Upper lobe of right lung (tissue), 1 donor: ENCODE results near the gene CABP1. TPM values are rescaled to one million over a fixed set of nuclear protein-coding genes. Genes with fewer than 3 reads are reported as not detected.

Experiments
- ATAC-seq: fragments of 200-7000 bp; cut with Tn5 transposase; one replicate; pipeline ENCODE4 v1.9.1; 2020; ENCODE audit warnings: mild to moderate bottlenecking, moderate library complexity
- DNase-seq: peaks from one replicate; pipeline ENCODE4 v3.0.0-alpha.2; 2020
- H3K27ac ChIP-seq: fragments of 200-600 bp; one replicate; pipeline ENCODE4 v1.8.0; 2022
- H3K27me3 ChIP-seq: fragments of 200-600 bp; one replicate; pipeline ENCODE4 v1.8.0; 2022; ENCODE audit warnings: mild to moderate bottlenecking
- H3K36me3 ChIP-seq: fragments of 200-600 bp; one replicate; pipeline ENCODE4 v1.8.0; 2022
- H3K4me1 ChIP-seq: fragments of 200-600 bp; one replicate; pipeline ENCODE4 v1.8.0; 2022
- H3K4me3 ChIP-seq: fragments of 200-600 bp; one replicate; pipeline ENCODE4 v1.8.0; 2022; ENCODE audit warnings: mild to moderate bottlenecking
- H3K9me3 ChIP-seq: fragments of 200-600 bp; one replicate; pipeline ENCODE4 v1.8.0; 2022
- intact Hi-C: fragments of 100-400 bp; cut with DNase I; formaldehyde crosslinking; loops from one replicate; pipeline ENCODE4 v1.11.0; 2022
- total RNA-seq: library from RNA; stranded (reverse); fragmentation: NEBNext Ultra II Directional; extraction: Animal tissue kit (Norgen Biotek cat#: 25700); gene quantifications from one replicate; pipeline ENCODE4 v1.2.1, GENCODE V29; 2021
- TF ChIP-seq, protein P1 (sequence below): fragments of 200-600 bp; IDR thresholded peaks from one replicate; pipeline ENCODE4 v1.8.0; 2022; ENCODE audit warnings: antibody characterized with exemption
- donor health status: DM: no; HTN: yes; CAD: no; lungs with severe emphysema.

Gene CABP1
- total RNA-seq, 1 donor from 2014 or later = 0.23 TPM

DNA sequence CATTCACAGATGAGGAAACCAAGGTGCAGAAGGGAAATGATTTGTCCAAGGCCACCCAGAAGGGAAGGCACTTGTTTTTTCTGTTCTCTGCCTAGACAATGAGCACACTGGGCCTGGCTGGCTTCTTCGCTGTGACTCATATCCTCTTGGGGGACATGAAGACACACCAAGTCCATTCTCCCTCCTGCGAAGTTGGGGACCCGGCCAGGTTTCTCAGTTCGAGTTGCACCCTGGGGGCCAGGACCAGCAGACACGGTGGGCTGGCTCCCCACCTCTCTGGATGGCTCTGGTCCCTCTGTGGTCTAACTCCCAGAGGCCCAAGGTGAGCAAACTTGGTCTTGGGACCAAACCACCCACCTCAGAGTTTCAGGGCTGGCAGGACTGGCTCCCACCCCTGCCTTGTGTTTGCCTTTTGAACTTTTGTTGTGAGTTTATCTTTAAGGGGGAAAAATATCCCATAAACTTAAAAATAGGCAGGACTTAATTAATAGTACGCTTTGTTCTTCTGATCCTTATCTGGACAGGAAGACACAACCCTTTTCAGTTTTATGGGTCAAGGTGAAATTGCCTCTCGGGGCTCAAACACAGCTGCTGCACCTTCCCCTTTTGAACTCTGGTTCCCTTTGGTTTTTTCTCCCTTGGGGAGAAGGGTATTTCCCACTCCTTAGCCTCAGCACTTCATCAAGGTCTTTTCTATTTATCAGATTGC, 37.5 kb downstream of the CABP1 start:
- Histone ChIP-seq H3K27me3 (no peaks in the 10 kb centered on the region), H3K36me3 (no peaks in the 10 kb centered on the region), H3K4me3 (no peak overlapping the region), H3K27ac (peak overlapping the region; percentile 65), H3K4me1 (peaks cover 4% of the 10 kb centered on the region), H3K9me3 (no peaks in the 10 kb centered on the region)
- TF ChIP-seq, protein P1, sequence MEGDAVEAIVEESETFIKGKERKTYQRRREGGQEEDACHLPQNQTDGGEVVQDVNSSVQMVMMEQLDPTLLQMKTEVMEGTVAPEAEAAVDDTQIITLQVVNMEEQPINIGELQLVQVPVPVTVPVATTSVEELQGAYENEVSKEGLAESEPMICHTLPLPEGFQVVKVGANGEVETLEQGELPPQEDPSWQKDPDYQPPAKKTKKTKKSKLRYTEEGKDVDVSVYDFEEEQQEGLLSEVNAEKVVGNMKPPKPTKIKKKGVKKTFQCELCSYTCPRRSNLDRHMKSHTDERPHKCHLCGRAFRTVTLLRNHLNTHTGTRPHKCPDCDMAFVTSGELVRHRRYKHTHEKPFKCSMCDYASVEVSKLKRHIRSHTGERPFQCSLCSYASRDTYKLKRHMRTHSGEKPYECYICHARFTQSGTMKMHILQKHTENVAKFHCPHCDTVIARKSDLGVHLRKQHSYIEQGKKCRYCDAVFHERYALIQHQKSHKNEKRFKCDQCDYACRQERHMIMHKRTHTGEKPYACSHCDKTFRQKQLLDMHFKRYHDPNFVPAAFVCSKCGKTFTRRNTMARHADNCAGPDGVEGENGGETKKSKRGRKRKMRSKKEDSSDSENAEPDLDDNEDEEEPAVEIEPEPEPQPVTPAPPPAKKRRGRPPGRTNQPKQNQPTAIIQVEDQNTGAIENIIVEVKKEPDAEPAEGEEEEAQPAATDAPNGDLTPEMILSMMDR = no peak
- intact Hi-C loops = no loop called here
- DNase-seq = no peak
- peak; percentile 50 for ATAC-seq

GRCh38 chr12:120678572-120678971, 38.1 kb downstream of the CABP1 start:
- DNase-seq = no peak
- peaks cover 4% of the 10 kb centered on the region for H3K4me1 ChIP-seq
- H3K27ac ChIP-seq = peak overlapping the region; percentile 65
- ATAC-seq = no peak
- no peaks in the 10 kb centered on the region for H3K36me3 ChIP-seq
- no peaks in the 10 kb centered on the region for H3K27me3 ChIP-seq
- H3K9me3 ChIP-seq = no peaks in the 10 kb centered on the region
- intact Hi-C loops = no loop called here
- TF ChIP-seq, protein P1 = no peak
- H3K4me3 ChIP-seq = no peak overlapping the region

DNA sequence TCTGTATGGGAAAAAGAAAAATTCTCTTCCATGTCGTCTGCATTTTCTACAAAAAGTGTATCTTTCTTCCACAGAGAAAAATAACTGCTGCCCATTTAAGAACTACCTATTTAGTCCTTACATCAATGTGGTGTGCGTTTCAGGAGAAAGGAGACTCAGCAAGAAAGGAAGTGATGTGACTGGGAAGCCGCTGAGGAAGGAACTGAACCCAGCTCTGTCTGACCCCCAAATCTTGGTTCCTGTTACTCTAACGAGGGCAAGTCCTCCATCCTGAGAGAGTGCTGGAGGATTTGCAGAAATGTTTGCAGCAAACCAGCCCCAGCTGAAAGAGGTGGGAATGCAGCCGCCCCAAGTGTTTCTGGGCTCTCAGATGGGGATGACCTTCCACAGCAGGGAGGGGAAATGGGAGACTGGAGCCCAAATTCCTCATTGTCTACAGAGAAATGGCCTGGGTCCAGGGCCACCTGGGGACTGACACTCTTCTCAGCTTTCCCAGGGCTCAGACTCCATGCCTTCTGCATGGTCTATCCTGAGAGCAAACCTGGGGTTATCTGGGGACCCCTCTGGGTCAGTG, 39.8 kb downstream of the CABP1 start:
- H3K27ac ChIP-seq = no peak overlapping the region
- DNase-seq = no peak
- H3K36me3 ChIP-seq = no peaks in the 10 kb centered on the region
- no peak for ATAC-seq
- TF ChIP-seq, protein P1 = no peak
- intact Hi-C loops = no loop called here
- peaks cover 4% of the 10 kb centered on the region for H3K4me1 ChIP-seq
- no peaks in the 10 kb centered on the region for H3K27me3 ChIP-seq
- no peaks in the 10 kb centered on the region for H3K9me3 ChIP-seq
- H3K4me3 ChIP-seq = no peak overlapping the region

DNA sequence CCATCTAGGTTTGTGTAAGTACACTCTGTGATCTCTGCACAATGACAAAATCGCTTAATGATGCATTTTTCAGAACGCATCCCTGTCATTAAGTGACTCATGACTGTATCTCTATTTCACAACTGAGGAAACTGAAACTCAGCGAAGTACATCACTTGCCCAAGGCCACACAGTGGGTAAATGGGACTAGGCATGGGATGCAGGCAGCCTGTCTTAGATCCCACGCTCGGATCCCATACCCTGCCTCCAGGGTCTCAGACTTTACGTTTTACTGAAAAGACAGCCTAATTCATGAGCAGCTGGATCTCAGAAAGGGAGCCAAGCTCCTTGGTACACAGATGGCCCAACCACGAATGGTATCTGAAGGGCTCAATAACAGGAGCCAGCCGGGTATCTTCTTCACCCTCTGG, 44.1 kb downstream of the CABP1 start:
- ATAC-seq = no peak
- no peak for DNase-seq
- Histone ChIP-seq H3K4me1 (peaks cover 10% of the 10 kb centered on the region), H3K27me3 (no peaks in the 10 kb centered on the region), H3K27ac (no peak overlapping the region), H3K9me3 (no peaks in the 10 kb centered on the region), H3K4me3 (no peak overlapping the region), H3K36me3 (no peaks in the 10 kb centered on the region)
- intact Hi-C loops = no loop called here
- TF ChIP-seq, protein P1 = no peak

GRCh38 chr12:120685522-120685921, 45.1 kb downstream of the CABP1 start:
- Histone ChIP-seq H3K9me3 (no peaks in the 10 kb centered on the region), H3K36me3 (no peaks in the 10 kb centered on the region), H3K4me1 (peaks cover 20% of the 10 kb centered on the region), H3K4me3 (no peak overlapping the region), H3K27ac (no peak overlapping the region), H3K27me3 (no peaks in the 10 kb centered on the region)
- no peak for ATAC-seq
- intact Hi-C loops = no loop called here
- TF ChIP-seq, protein P1 = no peak
- no peak for DNase-seq
